ENCODE measurements around the gene SLC6A6.
"Not testable (repeated sequence)": the region's sequence is repeated elsewhere in the genome, so short reads cannot be mapped to it uniquely, and the experiment has no call there.

The SLC6A6 gene

DNA sequence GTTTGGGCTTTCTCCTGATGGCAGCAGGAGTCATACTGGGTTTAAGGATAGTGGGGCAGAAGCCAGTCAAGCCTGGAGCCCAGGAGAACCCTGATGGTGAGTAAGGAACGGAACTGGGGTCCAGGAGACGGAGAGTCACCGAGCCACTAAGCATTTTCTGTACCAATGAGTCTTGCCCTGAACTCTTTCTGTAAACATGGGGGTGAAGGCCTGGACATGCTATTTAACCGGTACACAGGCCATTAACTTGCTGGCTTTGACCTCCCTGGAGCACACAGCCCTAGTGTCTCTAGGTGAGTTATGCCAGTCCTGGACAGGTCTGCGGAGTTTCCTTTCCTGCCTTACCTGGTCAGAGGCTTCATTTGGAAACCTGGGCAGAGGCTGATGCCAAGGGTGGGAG lies 3.9 kb downstream of the SLC6A6 start:
- Histone ChIP-seq H3K36me3 (replicated peaks; ENCODE audit: insufficient read depth, low read length) (no peaks in the 10 kb centered on the region), H3K9me2 (replicated peaks; ENCODE audit: insufficient read depth, low read length) (no peaks in the 10 kb centered on the region), H3K4me1 (ENCODE audit: low read length) (peaks cover 16% of the 10 kb centered on the region), H3K27me3 (replicated peaks; ENCODE audit: insufficient read depth, low read length) (no peaks in the 10 kb centered on the region), H3F3A (ENCODE audit: insufficient read depth, low read length) (peaks cover 4% of the 10 kb centered on the region), H3K79me2 (ENCODE audit: low read length) (peaks cover 38% of the 10 kb centered on the region), H3K4me3 (ENCODE audit: low read length) (no peak overlapping the region), H2AFZ (ENCODE audit: low read length) (no peak overlapping the region), H4K20me1 (ENCODE audit: insufficient read depth, low read length) (no peaks in the 10 kb centered on the region), H3K9me3 (replicated peaks; ENCODE audit: insufficient read depth, low read length) (no peaks in the 10 kb centered on the region), H3K9ac (ENCODE audit: low read length) (no peak overlapping the region), H3K27ac (ENCODE audit: low read length) (no peak overlapping the region), H3K4me2 (ENCODE audit: low read depth, low read length) (no peak overlapping the region)
- no peak for DNase-seq
- no peak for TF ChIP-seq EZH2 (optimal IDR thresholded peaks at IDR 0.05; ENCODE audit: low read depth, low read length)
- TF ChIP-seq, protein P1, sequence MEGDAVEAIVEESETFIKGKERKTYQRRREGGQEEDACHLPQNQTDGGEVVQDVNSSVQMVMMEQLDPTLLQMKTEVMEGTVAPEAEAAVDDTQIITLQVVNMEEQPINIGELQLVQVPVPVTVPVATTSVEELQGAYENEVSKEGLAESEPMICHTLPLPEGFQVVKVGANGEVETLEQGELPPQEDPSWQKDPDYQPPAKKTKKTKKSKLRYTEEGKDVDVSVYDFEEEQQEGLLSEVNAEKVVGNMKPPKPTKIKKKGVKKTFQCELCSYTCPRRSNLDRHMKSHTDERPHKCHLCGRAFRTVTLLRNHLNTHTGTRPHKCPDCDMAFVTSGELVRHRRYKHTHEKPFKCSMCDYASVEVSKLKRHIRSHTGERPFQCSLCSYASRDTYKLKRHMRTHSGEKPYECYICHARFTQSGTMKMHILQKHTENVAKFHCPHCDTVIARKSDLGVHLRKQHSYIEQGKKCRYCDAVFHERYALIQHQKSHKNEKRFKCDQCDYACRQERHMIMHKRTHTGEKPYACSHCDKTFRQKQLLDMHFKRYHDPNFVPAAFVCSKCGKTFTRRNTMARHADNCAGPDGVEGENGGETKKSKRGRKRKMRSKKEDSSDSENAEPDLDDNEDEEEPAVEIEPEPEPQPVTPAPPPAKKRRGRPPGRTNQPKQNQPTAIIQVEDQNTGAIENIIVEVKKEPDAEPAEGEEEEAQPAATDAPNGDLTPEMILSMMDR (IDR thresholded peaks at IDR 0.05; ENCODE audit: low read length) = no peak
- TF ChIP-seq EZH2phosphoT487 (IDR thresholded peaks at IDR 0.05; ENCODE audit: low read length) = no peak

DNA sequence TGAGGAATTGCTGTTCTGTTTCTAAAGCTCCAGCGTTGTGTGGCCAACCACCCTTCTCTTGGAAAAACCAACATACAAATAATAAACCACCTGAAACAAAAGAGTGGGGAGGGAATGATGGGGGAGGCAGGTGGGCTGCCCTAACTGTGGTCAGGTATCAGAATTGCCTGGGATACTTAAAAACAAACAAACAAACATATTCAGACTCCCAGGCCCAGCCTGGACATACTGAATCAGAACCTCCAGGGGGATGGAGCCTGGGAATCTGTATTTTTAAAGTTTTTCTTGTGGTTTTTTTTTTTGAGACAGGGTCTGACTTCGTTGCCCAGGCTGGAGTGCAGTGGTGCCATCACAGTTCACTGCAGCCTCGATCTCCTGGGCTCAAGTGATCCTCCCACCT lies 4.4 kb downstream of the SLC6A6 start:
- Histone ChIP-seq H3K9me2 (replicated peaks; ENCODE audit: insufficient read depth, low read length) (no peaks in the 10 kb centered on the region), H3F3A (ENCODE audit: insufficient read depth, low read length) (peaks cover 3% of the 10 kb centered on the region), H3K79me2 (ENCODE audit: low read length) (peaks cover 38% of the 10 kb centered on the region), H3K9me3 (replicated peaks; ENCODE audit: insufficient read depth, low read length) (no peaks in the 10 kb centered on the region), H3K36me3 (replicated peaks; ENCODE audit: insufficient read depth, low read length) (no peaks in the 10 kb centered on the region), H4K20me1 (ENCODE audit: insufficient read depth, low read length) (no peaks in the 10 kb centered on the region), H3K9ac (ENCODE audit: low read length) (no peak overlapping the region), H2AFZ (ENCODE audit: low read length) (no peak overlapping the region), H3K4me2 (ENCODE audit: low read depth, low read length) (no peak overlapping the region), H3K27me3 (replicated peaks; ENCODE audit: insufficient read depth, low read length) (no peaks in the 10 kb centered on the region), H3K27ac (ENCODE audit: low read length) (no peak overlapping the region), H3K4me3 (ENCODE audit: low read length) (no peak overlapping the region), H3K4me1 (ENCODE audit: low read length) (peaks cover 15% of the 10 kb centered on the region)
- DNase-seq = no peak
- TF ChIP-seq, protein P1 (IDR thresholded peaks at IDR 0.05; ENCODE audit: low read length) = no peak

DNA sequence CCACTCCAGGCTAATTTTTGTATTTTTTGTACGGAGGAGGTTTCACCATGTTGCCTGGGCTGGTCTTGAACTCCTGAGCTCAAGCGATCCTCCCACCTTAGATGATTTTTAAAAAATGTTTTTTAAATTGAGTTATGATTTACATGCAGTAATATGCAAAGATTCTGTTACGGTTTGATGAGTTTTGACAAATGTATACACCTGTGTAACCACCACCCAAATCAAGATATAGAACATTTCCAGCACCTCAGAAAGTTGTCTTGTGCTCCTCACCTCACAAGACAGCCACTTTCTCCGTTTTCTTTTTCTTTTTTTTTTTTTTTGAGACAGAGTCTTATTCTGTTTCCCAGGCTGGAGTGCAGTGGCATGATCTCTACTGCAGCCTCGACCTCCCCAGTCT lies 4.8 kb downstream of the SLC6A6 start:
- Histone ChIP-seq H2AFZ (ENCODE audit: low read length) (no peak overlapping the region), H3K27me3 (replicated peaks; ENCODE audit: insufficient read depth, low read length) (no peaks in the 10 kb centered on the region), H3K9ac (ENCODE audit: low read length) (no peak overlapping the region), H3K27ac (ENCODE audit: low read length) (no peak overlapping the region), H3K4me2 (ENCODE audit: low read depth, low read length) (no peak overlapping the region), H3K9me2 (replicated peaks; ENCODE audit: insufficient read depth, low read length) (no peaks in the 10 kb centered on the region), H3K9me3 (replicated peaks; ENCODE audit: insufficient read depth, low read length) (no peaks in the 10 kb centered on the region), H4K20me1 (ENCODE audit: insufficient read depth, low read length) (no peaks in the 10 kb centered on the region), H3K79me2 (ENCODE audit: low read length) (peaks cover 38% of the 10 kb centered on the region), H3K36me3 (replicated peaks; ENCODE audit: insufficient read depth, low read length) (no peaks in the 10 kb centered on the region), H3K4me3 (ENCODE audit: low read length) (no peak overlapping the region), H3K4me1 (ENCODE audit: low read length) (peaks cover 12% of the 10 kb centered on the region), H3F3A (ENCODE audit: insufficient read depth, low read length) (no peaks in the 10 kb centered on the region; the same call in 1 of the 2 replicates)
- no peak for DNase-seq
- TF ChIP-seq EZH2 (optimal IDR thresholded peaks at IDR 0.05; ENCODE audit: low read depth, low read length) (no peak), EZH2phosphoT487 (IDR thresholded peaks at IDR 0.05; ENCODE audit: low read length) (no peak)
- TF ChIP-seq, protein P1 (IDR thresholded peaks at IDR 0.05; ENCODE audit: low read length) = no peak

DNA sequence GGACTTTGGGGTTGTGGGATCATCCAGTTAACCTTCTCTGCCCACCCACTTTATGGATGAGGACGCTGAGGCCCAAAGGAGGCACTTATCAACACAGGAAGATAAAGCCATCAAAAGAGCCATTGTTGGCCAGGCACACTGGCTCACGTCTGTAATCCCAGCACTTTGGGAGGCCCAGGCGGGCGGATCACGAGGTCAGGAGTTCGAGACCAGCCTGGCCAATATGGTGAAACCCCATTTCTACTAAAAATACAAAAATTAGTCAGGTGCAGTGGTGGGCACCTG lies 7.3 kb downstream of the SLC6A6 start:
- H3K4me2 ChIP-seq (ENCODE audit: low read depth, low read length); H3K27ac ChIP-seq (ENCODE audit: low read length); H3K36me3 ChIP-seq (replicated peaks; ENCODE audit: insufficient read depth, low read length); H3K27me3 ChIP-seq (replicated peaks; ENCODE audit: insufficient read depth, low read length); H3K9me3 ChIP-seq (replicated peaks; ENCODE audit: insufficient read depth, low read length); H3K4me3 ChIP-seq (ENCODE audit: low read length); DNase-seq; H3K9ac ChIP-seq (ENCODE audit: low read length); H3F3A ChIP-seq (ENCODE audit: insufficient read depth, low read length); H4K20me1 ChIP-seq (ENCODE audit: insufficient read depth, low read length); H3K4me1 ChIP-seq (ENCODE audit: low read length); H3K9me2 ChIP-seq (replicated peaks; ENCODE audit: insufficient read depth, low read length); H2AFZ ChIP-seq (ENCODE audit: low read length): not testable (repeated sequence)
- H3K79me2 ChIP-seq (ENCODE audit: low read length) = peaks cover 21% of the 10 kb centered on the region
